GM23248 (cell line): ENCODE measurements around the gene VPS33B. TPM values are rescaled to one million over a fixed set of nuclear protein-coding genes. Genes with fewer than 3 reads are reported as not detected.

ENCODE experiments used
- DNase-seq: peaks from one replicate; pipeline ENCODE4 v3.0.0-alpha.2; 2015
- H2AFZ ChIP-seq: fragments of 200-600 bp; sonication (generic); 2 replicates; pipeline ENCODE4 v1.6.1; 2016; ENCODE audit warnings: antibody characterized with exemption
- H3F3A ChIP-seq: fragments of 200-600 bp; sonication (generic); 2 replicates; pipeline ENCODE4 v1.6.1; 2016; ENCODE audit warnings: mild to moderate bottlenecking, antibody characterized with exemption, mixed run types; ENCODE audit not compliant: insufficient read depth
- H3K27ac ChIP-seq: fragments of 200-600 bp; sonication (generic); 2 replicates; pipeline ENCODE4 v1.5.1; 2016; ENCODE audit warnings: mild to moderate bottlenecking
- H3K27me3 ChIP-seq: fragments of 200-600 bp; sonication (generic); replicated peaks from 2 replicates; pipeline ENCODE4 v1.6.1; 2016; ENCODE audit warnings: mild to moderate bottlenecking; ENCODE audit not compliant: insufficient read depth
- H3K36me3 ChIP-seq: fragments of 200-600 bp; sonication (generic); 2 replicates; pipeline ENCODE4 v1.6.1; 2016; ENCODE audit warnings: low read depth, mild to moderate bottlenecking
- H3K4me1 ChIP-seq: fragments of 200-600 bp; sonication (generic); 2 replicates; pipeline ENCODE4 v1.6.1; 2016; ENCODE audit warnings: mild to moderate bottlenecking; ENCODE audit not compliant: insufficient read depth
- H3K4me2 ChIP-seq: fragments of 200-600 bp; sonication (generic); one replicate; pipeline ENCODE4 v1.6.1; 2016; ENCODE audit warnings: mild to moderate bottlenecking; ENCODE audit not compliant: unreplicated experiment
- H3K4me3 ChIP-seq: fragments of 200-600 bp; sonication (generic); 2 replicates; pipeline ENCODE4 v1.5.1; 2016; ENCODE audit warnings: mild to moderate bottlenecking
- H3K79me2 ChIP-seq: fragments of 200-600 bp; sonication (generic); 2 replicates; pipeline ENCODE4 v1.6.1; 2016; ENCODE audit warnings: mild to moderate bottlenecking; ENCODE audit not compliant: insufficient read depth
- H3K9ac ChIP-seq: fragments of 200-600 bp; sonication (generic); 2 replicates; pipeline ENCODE4 v1.6.1; 2016; ENCODE audit warnings: mild to moderate bottlenecking
- H3K9me2 ChIP-seq: fragments of 200-600 bp; sonication (generic); 2 replicates; pipeline ENCODE4 v1.6.1; 2016; ENCODE audit warnings: mixed run types, mild to moderate bottlenecking, moderate library complexity; ENCODE audit not compliant: insufficient read depth
- H3K9me3 ChIP-seq: fragments of 200-600 bp; sonication (generic); one replicate; pipeline ENCODE4 v1.6.1; 2017; ENCODE audit warnings: low read depth
- H4K20me1 ChIP-seq: fragments of 200-600 bp; sonication (generic); 2 replicates; pipeline ENCODE4 v1.6.0; 2016; ENCODE audit not compliant: insufficient read depth
- EZH2 ChIP-seq: fragments of 200-600 bp; sonication (generic); IDR thresholded peaks from 2 replicates; pipeline ENCODE4 v1.6.1; 2018; ENCODE audit warnings: antibody characterized with exemption, mild to moderate bottlenecking; ENCODE audit not compliant: insufficient read depth, poor library complexity, severe bottlenecking
- EZH2phosphoT487 ChIP-seq: fragments of 200-600 bp; sonication (generic); IDR thresholded peaks from 2 replicates; pipeline ENCODE4 v1.6.1; 2018; ENCODE audit warnings: antibody characterized with exemption, moderate library complexity, mild to moderate bottlenecking, low read depth; ENCODE audit not compliant: insufficient read depth
- WGBS, 2 experiments: methylation state at CpG; one replicate each; pipeline ENCODE4 v1.1.6; 2015 to 2017; ENCODE audit warnings: low lambda C conversion rate in 2 of 2, low coverage in 1 of 2; ENCODE audit errors: missing lambda C conversion rate in 2 of 2; 5-methylcytosine and 5-hydroxymethylcytosine counted together
- in situ Hi-C: fragments of 300-500 bp; cut with MboI; formaldehyde crosslinking; loops from 2 replicates; pipeline ENCODE4 v1.15.0; 2020
- polyA plus RNA-seq: library from polyadenylated mRNA; unstranded; fragments of >200 nt; fragmentation: Nextera tagmentation; extraction: Ambion mirVana; gene quantifications from 2 replicates; pipeline ENCODE4 v1.2.1, GENCODE V29; 2016
- total RNA-seq: library from RNA; depleted of rRNA; stranded (reverse); fragments of >200 nt; shearing (Covaris generic); gene quantifications from 2 replicates; pipeline ENCODE4 v1.2.3, GENCODE V29; 2014

Gene VPS33B
- total and polyA plus RNA-seq, 2 experiments from 2014 or later = 7.0 to 10.2 TPM

DNA sequence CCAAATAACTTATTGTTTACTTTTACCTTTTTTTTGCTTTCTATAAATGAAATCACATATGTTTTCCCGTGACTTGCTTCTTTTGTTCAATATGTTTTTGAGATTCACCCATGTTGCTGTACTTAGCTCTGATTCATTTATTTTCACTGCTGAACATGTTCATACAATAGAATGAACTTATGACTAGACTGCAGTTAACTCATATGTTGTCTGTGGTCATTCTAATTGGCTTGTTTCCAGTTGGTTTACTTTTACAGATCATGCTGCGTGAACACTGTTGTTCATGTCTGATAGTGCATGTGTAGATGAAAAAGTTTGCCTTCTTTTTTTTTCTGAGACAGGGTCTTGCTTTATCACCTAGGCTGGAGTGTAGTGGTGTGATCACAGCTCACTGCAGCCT, 46.0 kb upstream of the VPS33B start:
- no peak for DNase-seq
- Histone ChIP-seq H3K9ac (no peak overlapping the region), H3K27ac (no peak overlapping the region), H3K36me3 (no peaks in the 10 kb centered on the region), H3F3A (no peaks in the 10 kb centered on the region), H3K4me2 (no peak overlapping the region), H3K27me3 (no peaks in the 10 kb centered on the region; the same call in 1 of the 2 replicates), H3K4me3 (no peak overlapping the region), H3K9me2 (no peaks in the 10 kb centered on the region), H3K79me2 (no peaks in the 10 kb centered on the region), H4K20me1 (no peaks in the 10 kb centered on the region), H3K9me3 (no peaks in the 10 kb centered on the region), H2AFZ (no peak overlapping the region), H3K4me1 (no peaks in the 10 kb centered on the region)
- TF ChIP-seq EZH2 (no peak), EZH2phosphoT487 (no peak)
- in situ Hi-C loops = loop anchor here (25.0 kb wide), 1 partner anchor 169 kb away; no protein-coding TSS in a partner anchor
- WGBS, 2 experiments = 39% methylated on average over 2 of the region's 2 CpGs

- Histone ChIP-seq H4K20me1 (no peaks in the 10 kb centered on the region), H3K4me3 (no peak overlapping the region), H3F3A (no peaks in the 10 kb centered on the region), H3K36me3 (no peaks in the 10 kb centered on the region), H3K9me2 (no peaks in the 10 kb centered on the region), H3K9me3 (no peaks in the 10 kb centered on the region), H3K27ac (no peak overlapping the region), H3K4me1 (no peaks in the 10 kb centered on the region), H3K27me3 (no peaks in the 10 kb centered on the region; the same call in 1 of the 2 replicates), H3K79me2 (no peaks in the 10 kb centered on the region), H2AFZ (no peak overlapping the region), H3K4me2 (no peak overlapping the region), H3K9ac (no peak overlapping the region)
- DNase-seq = peak; percentile 31
- no peak for TF ChIP-seq EZH2
- no peak for TF ChIP-seq EZH2phosphoT487
- WGBS, 2 experiments = 33 to 34% methylated on average over 2 of the region's 2 CpGs
- in situ Hi-C loops = loop anchor here (25.0 kb wide), 1 partner anchor 170 kb away; no protein-coding TSS in a partner anchor
These were observed 44.6 kb upstream of the VPS33B start for GRCh38 chr15:91067036-91067435.

- 32 to 42% methylated on average over 2 of the region's 2 CpGs for WGBS, 2 experiments
- Histone ChIP-seq H4K20me1 (no peaks in the 10 kb centered on the region), H3K36me3 (no peaks in the 10 kb centered on the region), H3K9me3 (no peaks in the 10 kb centered on the region), H2AFZ (no peak overlapping the region), H3K4me1 (no peaks in the 10 kb centered on the region), H3K4me2 (no peak overlapping the region), H3F3A (no peaks in the 10 kb centered on the region), H3K9ac (no peak overlapping the region), H3K4me3 (no peak overlapping the region), H3K79me2 (no peaks in the 10 kb centered on the region), H3K27ac (no peak overlapping the region), H3K9me2 (no peaks in the 10 kb centered on the region), H3K27me3 (no peaks in the 10 kb centered on the region; the same call in 1 of the 2 replicates)
- no peak for DNase-seq
- no peak for TF ChIP-seq EZH2
- no peak for TF ChIP-seq EZH2phosphoT487
- in situ Hi-C loops = loop anchor here (25.0 kb wide), 1 partner anchor 172 kb away; no protein-coding TSS in a partner anchor
These were observed 43.1 kb upstream of the VPS33B start for GRCh38 chr15:91065505-91065904.

GRCh38 chr15:91061997-91062396, 39.6 kb upstream of the VPS33B start:
- in situ Hi-C loops = loop anchor here (25.0 kb wide), 1 partner anchor 175 kb away; no protein-coding TSS in a partner anchor
- Histone ChIP-seq H3K9me2 (no peaks in the 10 kb centered on the region), H3K4me2 (no peak overlapping the region), H3K4me3 (no peak overlapping the region), H3K27ac (no peak overlapping the region), H3K27me3 (peaks cover 22% of the 10 kb centered on the region), H3F3A (no peaks in the 10 kb centered on the region), H3K79me2 (no peaks in the 10 kb centered on the region), H4K20me1 (no peaks in the 10 kb centered on the region), H3K36me3 (no peaks in the 10 kb centered on the region), H3K4me1 (no peaks in the 10 kb centered on the region), H3K9ac (no peak overlapping the region), H2AFZ (no peak overlapping the region), H3K9me3 (no peaks in the 10 kb centered on the region)
- TF ChIP-seq EZH2 = no peak
- no peak for TF ChIP-seq EZH2phosphoT487
- 31 to 37% methylated on average over 5 of the region's 5 CpGs for WGBS, 2 experiments
- DNase-seq = no peak

- no peak for DNase-seq
- no peaks in the 10 kb centered on the region for H3K9me2 ChIP-seq
- in situ Hi-C loops = loop anchor here (25.0 kb wide), 1 partner anchor 176 kb away; no protein-coding TSS in a partner anchor
- no peaks in the 10 kb centered on the region for H3F3A ChIP-seq
- no peak for TF ChIP-seq EZH2
- H3K27ac ChIP-seq = no peak overlapping the region
- H3K4me2 ChIP-seq = no peak overlapping the region
- H2AFZ ChIP-seq = no peak overlapping the region
- no peaks in the 10 kb centered on the region for H3K79me2 ChIP-seq
- H3K9me3 ChIP-seq = no peaks in the 10 kb centered on the region
- H3K9ac ChIP-seq = no peak overlapping the region
- H3K36me3 ChIP-seq = no peaks in the 10 kb centered on the region
- H3K27me3 ChIP-seq = peaks cover 22% of the 10 kb centered on the region
- no peaks in the 10 kb centered on the region for H3K4me1 ChIP-seq
- WGBS, 2 experiments = 61 to 64% methylated on average over 2 of the region's 2 CpGs
- H3K4me3 ChIP-seq = no peak overlapping the region
- no peaks in the 10 kb centered on the region for H4K20me1 ChIP-seq
These were observed 38.8 kb upstream of the VPS33B start for GRCh38 chr15:91061230-91061629.
